ENCODE measurements around the gene EYS.
A peak's percentile ranks its signal among the peaks of the same experiment; 100 is the strongest.

EYS gene

DNA sequence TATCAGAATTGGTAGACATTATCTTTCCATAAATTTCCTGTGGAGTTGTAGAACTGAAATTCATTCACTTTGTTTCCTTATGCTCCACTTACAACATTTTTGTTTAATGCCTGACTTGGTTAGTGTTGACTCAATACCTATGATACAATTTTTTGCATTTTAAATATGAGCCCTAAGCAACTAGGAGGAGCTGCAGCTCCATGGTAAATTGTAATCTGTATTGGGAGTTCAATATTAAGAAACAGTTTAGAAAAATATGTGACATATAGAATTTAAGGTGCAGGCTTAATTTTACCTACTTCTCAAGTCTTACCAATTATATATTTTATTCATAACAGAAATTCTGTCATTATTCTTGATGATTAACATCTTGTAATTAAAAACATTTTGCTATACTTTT, 868.3 kb downstream of the EYS start:
- DNase-seq (ENCODE audit: low spot score) = peak; percentile 34

GRCh38 chr6:64831680-64832079, 875.3 kb downstream of the EYS start:
- peak; percentile 29 for DNase-seq (ENCODE audit: low spot score)

DNA sequence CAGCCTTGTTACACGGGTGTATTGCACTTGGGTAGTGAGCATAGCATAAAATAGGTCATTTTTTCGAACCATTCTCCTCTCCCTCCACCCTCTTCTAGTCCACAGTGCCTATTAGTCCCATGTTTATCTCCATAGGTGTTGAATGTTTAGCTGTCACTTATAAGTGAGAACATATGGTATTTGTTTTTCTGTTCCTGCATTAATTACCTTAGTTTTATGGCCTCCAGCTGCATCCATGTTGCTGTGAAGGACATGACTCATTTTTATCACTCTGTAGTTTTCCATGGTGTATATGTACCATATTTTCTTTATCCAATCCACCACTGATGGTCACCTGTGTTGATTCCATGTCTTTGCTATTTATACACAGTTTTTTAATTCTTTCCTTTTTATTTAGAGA, 889.5 kb downstream of the EYS start:
- no peak for DNase-seq (ENCODE audit: low spot score)

- no peak for DNase-seq (ENCODE audit: low spot score)
These were observed 891.3 kb downstream of the EYS start for GRCh38 chr6:64815718-64816117.

DNA sequence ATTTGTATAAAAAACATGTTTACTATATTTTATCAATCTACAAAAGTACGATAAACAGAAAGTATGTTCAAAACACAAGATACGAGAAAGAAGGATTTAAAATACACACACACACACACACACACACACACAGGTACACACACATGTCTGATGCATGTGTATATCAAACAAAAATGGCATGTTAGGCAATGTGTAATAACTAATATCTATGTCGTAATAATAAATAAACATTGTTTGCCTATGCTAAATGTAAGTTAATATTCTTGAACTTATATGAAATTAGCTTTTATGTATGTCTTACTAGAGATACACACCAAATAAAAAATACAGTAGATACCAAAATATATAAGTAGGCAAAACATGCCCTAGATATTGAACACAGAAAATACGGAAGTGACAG, 894.9 kb downstream of the EYS start:
- DNase-seq (ENCODE audit: low spot score) = no peak

DNA sequence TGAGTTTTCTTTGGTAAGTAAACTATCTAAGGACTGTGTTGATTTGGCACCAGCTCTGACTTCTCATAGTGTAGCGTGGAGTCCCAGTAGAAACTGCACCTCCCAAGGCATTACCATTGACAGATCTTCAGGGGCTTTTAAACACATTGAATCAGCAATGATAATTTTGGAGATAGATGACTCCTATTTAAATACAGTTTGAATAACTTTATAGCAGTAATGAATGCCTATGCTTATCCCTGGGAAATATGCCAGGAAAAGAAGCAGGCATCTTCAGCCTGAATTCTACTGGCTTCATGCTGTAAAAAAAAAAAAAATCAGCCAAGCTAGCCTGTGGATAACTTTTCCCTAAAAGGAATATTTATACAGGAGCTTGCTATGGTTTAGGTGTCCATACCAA, 895.9 kb downstream of the EYS start:
- no peak for DNase-seq (ENCODE audit: low spot score)

- DNase-seq (ENCODE audit: low spot score) = no peak
These were observed 899.2 kb downstream of the EYS start for GRCh38 chr6:64807785-64808184.

GRCh38 chr6:64803470-64804166, 903.4 kb downstream of the EYS start:
- no peak for DNase-seq (ENCODE audit: low spot score)

- DNase-seq (ENCODE audit: low spot score) = no peak
These were observed 914.5 kb downstream of the EYS start for GRCh38 chr6:64792534-64792933.

- DNase-seq (ENCODE audit: low spot score) = no peak
These were observed 917.5 kb downstream of the EYS start for GRCh38 chr6:64789476-64789875.

- DNase-seq (ENCODE audit: low spot score) = no peak
These were observed 920.3 kb downstream of the EYS start for GRCh38 chr6:64786736-64787135.

- no peak for DNase-seq (ENCODE audit: low spot score)
These were observed 924.1 kb downstream of the EYS start for GRCh38 chr6:64782877-64783276.

DNA sequence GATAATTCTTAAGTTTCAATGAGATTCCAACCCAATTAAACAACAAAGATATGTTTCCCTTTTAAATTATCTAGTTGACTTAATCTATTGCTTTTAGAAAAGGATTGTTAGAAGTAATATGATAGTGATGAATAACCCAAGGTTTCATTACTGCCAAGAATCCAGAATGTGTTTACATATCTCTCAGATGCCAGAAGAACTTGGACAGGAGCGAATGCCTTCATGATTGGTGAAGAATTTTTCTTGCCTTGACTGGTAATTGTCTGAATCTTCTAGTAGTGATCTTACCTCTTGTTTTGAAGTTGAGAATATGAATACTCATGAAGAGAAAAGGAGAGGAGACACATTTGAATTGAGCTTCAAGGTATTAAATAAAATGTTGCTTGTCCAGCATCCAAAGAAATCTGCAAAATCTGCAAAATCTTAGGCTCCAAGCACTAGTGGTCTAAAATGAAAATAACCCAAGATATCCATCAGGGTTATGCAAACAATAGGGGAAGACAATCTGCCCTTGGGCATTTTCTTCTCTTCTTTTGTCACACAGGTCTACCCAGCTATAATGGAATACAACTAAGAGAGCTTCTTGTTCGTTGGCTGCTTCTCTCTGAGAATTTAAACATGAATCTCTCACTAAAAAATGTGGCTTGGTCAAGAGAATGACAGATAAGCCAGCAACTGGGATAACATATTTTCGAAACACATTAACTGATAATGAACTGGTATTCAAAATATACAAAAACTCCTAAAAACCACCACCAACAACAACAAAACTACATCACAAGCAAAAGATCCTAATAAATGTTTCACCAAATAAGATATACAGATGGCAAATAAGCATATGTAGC, 928.9 kb downstream of the EYS start:
- DNase-seq (ENCODE audit: low spot score) = no peak

GRCh38 chr6:64776359-64776758, 930.7 kb downstream of the EYS start:
- DNase-seq (ENCODE audit: low spot score) = no peak

DNA sequence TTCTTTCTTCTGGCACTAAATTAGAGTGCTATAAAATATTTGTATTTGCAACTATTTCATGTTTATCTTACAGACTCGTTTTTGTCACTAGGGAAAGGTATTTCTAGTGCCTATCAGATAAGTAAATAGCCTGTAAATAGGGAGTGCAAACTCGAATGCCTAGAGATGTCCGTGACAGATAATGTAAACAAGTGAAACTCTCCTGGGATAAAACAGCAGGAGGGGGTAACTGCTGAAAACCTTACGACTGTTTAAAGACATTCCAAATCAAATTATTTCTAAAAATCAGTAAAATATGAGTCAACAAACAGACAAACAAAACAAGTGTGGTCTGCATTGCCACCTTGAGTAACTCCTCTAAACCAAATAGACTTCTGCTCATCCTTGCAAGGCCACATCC, 932.1 kb downstream of the EYS start:
- no peak for DNase-seq (ENCODE audit: low spot score)

DNA sequence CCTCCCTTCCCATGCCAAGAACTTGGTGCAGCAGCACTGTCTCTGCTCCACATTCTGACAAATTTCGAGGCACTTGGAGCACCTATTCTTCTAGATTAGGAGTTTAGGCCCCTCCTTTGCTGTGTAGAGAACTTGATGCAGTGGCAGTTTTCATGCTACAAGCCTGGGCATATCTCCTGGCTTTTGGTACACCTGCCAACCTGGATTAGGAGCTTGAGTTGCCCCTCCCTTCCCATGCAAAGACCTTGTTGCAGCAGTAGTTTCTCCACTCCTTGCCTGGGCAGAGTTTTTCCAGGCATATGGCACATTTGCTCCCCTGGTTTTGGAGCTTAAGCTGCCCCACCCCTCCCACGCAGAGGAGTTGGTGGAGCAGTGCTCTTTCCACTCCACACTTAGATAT, 956.1 kb downstream of the EYS start:
- no peak for DNase-seq (ENCODE audit: low spot score)

GRCh38 chr6:64737418-64737817, 969.6 kb downstream of the EYS start:
- DNase-seq (ENCODE audit: low spot score) = no peak

DNA sequence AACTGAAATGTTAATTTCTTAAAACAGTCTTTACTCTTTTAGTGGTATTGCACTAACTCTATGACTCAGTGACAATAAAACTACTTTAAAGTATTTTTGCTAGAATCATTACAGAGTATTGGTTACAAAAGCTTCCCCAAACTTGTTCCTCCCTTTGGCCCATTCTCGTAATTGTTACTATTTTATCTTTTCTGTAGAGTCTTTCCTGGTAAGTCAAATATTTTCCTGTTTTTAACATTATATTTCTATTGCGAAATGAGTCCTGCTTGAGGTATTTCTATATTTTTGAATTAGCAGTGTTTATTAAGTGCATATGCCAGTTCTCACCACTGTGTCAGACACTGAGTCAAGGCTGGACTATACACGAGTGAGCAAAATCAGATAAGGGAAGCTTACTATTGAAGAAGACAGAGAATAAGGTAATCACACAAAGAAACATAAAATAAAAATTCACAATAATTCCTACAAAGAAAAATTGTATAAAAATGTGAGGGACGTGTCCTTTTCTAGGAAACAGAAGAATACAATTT, 970.5 kb downstream of the EYS start:
- peak; percentile 29 for DNase-seq (ENCODE audit: low spot score)

GRCh38 chr6:64733433-64733832, 973.6 kb downstream of the EYS start:
- DNase-seq (ENCODE audit: low spot score) = no peak

- no peak for DNase-seq (ENCODE audit: low spot score)
These were observed 974.1 kb downstream of the EYS start for GRCh38 chr6:64732888-64733287.

- no peak for DNase-seq (ENCODE audit: low spot score)
These were observed 977.5 kb downstream of the EYS start for GRCh38 chr6:64729522-64729921.

GRCh38 chr6:64727075-64727474, 980.0 kb downstream of the EYS start:
- no peak for DNase-seq (ENCODE audit: low spot score)

DNA sequence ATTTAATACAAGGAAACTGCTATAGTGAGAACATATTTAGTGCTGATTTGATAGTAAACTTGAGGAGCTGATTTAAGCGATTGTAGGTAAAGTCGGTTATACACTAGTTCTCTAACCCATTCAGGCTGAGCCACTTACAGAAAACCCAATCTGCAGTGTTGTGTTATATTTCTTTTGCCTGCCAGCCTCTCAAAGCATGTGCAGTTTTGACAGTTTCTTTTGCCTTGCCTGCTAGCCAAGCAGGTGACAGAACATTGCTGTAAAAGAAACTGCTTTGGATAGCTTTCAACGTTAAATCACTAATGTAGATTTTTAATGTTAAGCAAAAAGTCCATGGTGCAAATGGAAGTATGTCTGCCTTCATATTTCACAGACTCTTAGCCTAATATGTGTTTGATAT, 982.9 kb downstream of the EYS start:
- DNase-seq (ENCODE audit: low spot score) = no peak
